HFFc6 (cell line): ENCODE measurements around the gene CSRNP3. TPM values are rescaled to one million over a fixed set of nuclear protein-coding genes. Genes with fewer than 3 reads are reported as not detected.

ENCODE experiments used
- DNase-seq: peaks from one replicate; pipeline ENCODE4 v3.0.0-alpha.2; 2018
- H3K27ac Mint-ChIP-seq: 2 replicates; pipeline ENCODE4 v1.8.0; 2020; ENCODE audit warnings: mild to moderate bottlenecking, mixed read lengths
- H3K27me3 Mint-ChIP-seq: 2 replicates; pipeline ENCODE4 v1.8.0; 2021; ENCODE audit warnings: mild to moderate bottlenecking, moderate library complexity, mixed read lengths; ENCODE audit not compliant: insufficient read depth
- H3K36me3 Mint-ChIP-seq: 2 replicates; pipeline ENCODE4 v1.8.0; 2021; ENCODE audit warnings: low read depth, mixed read lengths
- H3K4me1 Mint-ChIP-seq: 2 replicates; pipeline ENCODE4 v1.8.0; 2020; ENCODE audit warnings: low read depth, mixed read lengths
- H3K4me3 Mint-ChIP-seq: 2 replicates; pipeline ENCODE4 v1.8.0; 2020; ENCODE audit warnings: mild to moderate bottlenecking, moderate library complexity, mixed read lengths
- H3K9me3 Mint-ChIP-seq: 2 replicates; pipeline ENCODE4 v1.8.0; 2020; ENCODE audit warnings: mild to moderate bottlenecking, mixed read lengths
- CTCF ChIP-seq: fragments of 200-600 bp; sonication (generic); IDR thresholded peaks from 2 replicates; pipeline ENCODE4 v1.5.0; 2021; ENCODE audit warnings: antibody characterized with exemption, mild to moderate bottlenecking
- total RNA-seq, 6 experiments: library from RNA; stranded (reverse); fragmentation: NEBNext Ultra II Directional; extraction: Animal tissue kit (Norgen Biotek cat#: 25700); gene quantifications; 2 replicates in 1 of 6; 3 replicates in 5 of 6; pipeline ENCODE4 v1.2.3, GENCODE V29; 2021

The CSRNP3 gene
- total RNA-seq, 6 experiments from 2014 or later: 0.02 to 0.79 (median 0.31) TPM; not detected in 2

GRCh38 chr2:165428926-165429325 is 40.6 kb upstream of the CSRNP3 start:
- no peak for DNase-seq
- no peaks in the 10 kb centered on the region for H3K4me1 Mint-ChIP-seq

GRCh38 chr2:165431014-165431413 is 38.5 kb upstream of the CSRNP3 start:
- H3K36me3 Mint-ChIP-seq: no peaks in the 10 kb centered on the region; the same call in 1 of the 2 replicates
- H3K27ac Mint-ChIP-seq: no peak overlapping the region
- no peak for TF ChIP-seq CTCF
- H3K9me3 Mint-ChIP-seq: peaks cover 19% of the 10 kb centered on the region
- DNase-seq: no peak
- H3K4me3 Mint-ChIP-seq: no peak overlapping the region
- no peaks in the 10 kb centered on the region for H3K4me1 Mint-ChIP-seq
- H3K27me3 Mint-ChIP-seq: no peaks in the 10 kb centered on the region; the same call in 1 of the 2 replicates

More at GRCh38 chr2:165428926-165429325, 40.6 kb upstream of the CSRNP3 start:
- H3K27me3 Mint-ChIP-seq: no peaks in the 10 kb centered on the region
- no peak for TF ChIP-seq CTCF
- H3K4me3 Mint-ChIP-seq: no peak overlapping the region
- peaks cover 15% of the 10 kb centered on the region for H3K9me3 Mint-ChIP-seq
- H3K27ac Mint-ChIP-seq: no peak overlapping the region
- no peaks in the 10 kb centered on the region; the same call in 1 of the 2 replicates for H3K36me3 Mint-ChIP-seq

- Mint-ChIP-seq H3K9me3 (peaks cover 23% of the 10 kb centered on the region), H3K4me3 (no peak overlapping the region), H3K27me3 (no peaks in the 10 kb centered on the region; the same call in 1 of the 2 replicates), H3K36me3 (no peaks in the 10 kb centered on the region; the same call in 1 of the 2 replicates), H3K27ac (no peak overlapping the region), H3K4me1 (no peaks in the 10 kb centered on the region)
- DNase-seq: no peak
- no peak for TF ChIP-seq CTCF
These were observed 37.1 kb upstream of the CSRNP3 start for GRCh38 chr2:165432234-165432966.

GRCh38 chr2:165434865-165435496 is 34.5 kb upstream of the CSRNP3 start:
- Mint-ChIP-seq H3K27me3 (no peaks in the 10 kb centered on the region; the same call in 1 of the 2 replicates), H3K4me3 (no peak overlapping the region), H3K36me3 (no peaks in the 10 kb centered on the region), H3K27ac (no peak overlapping the region), H3K4me1 (no peaks in the 10 kb centered on the region), H3K9me3 (peaks cover 18% of the 10 kb centered on the region)
- no peak for DNase-seq
- TF ChIP-seq CTCF: no peak

- no peaks in the 10 kb centered on the region for H3K36me3 Mint-ChIP-seq
- no peak overlapping the region for H3K27ac Mint-ChIP-seq
- peaks cover 18% of the 10 kb centered on the region for H3K9me3 Mint-ChIP-seq
- no peak for DNase-seq
- H3K27me3 Mint-ChIP-seq: no peaks in the 10 kb centered on the region; the same call in 1 of the 2 replicates
- no peak for TF ChIP-seq CTCF
- H3K4me3 Mint-ChIP-seq: no peak overlapping the region
- no peaks in the 10 kb centered on the region for H3K4me1 Mint-ChIP-seq
These were observed 33.9 kb upstream of the CSRNP3 start for GRCh38 chr2:165435611-165436010.
